GM18868 (cell line): ENCODE measurements around the gene PTEN.
"Not testable (repeated sequence)": the region's sequence is repeated elsewhere in the genome, so short reads cannot be mapped to it uniquely, and the experiment has no call there.

Source experiments
- ATAC-seq: cut with Tn5 transposase; IDR thresholded peaks from one replicate; pipeline ENCODE4 v1.9.1; 2021; ENCODE audit warnings: mild to moderate bottlenecking, moderate library complexity; ENCODE audit not compliant: unreplicated experiment

Gene PTEN

GRCh38 chr10:87868277-87868676 is 4.9 kb downstream of the PTEN start:
- no peak for ATAC-seq

- ATAC-seq: not testable (repeated sequence)
Measured at GRCh38 chr10:87869139-87869538, 5.7 kb downstream of the PTEN start.

GRCh38 chr10:87869773-87870551 is 6.5 kb downstream of the PTEN start:
- ATAC-seq: no peak

- no peak for ATAC-seq
Measured at GRCh38 chr10:87872828-87873227, 9.4 kb downstream of the PTEN start.

GRCh38 chr10:87873656-87874055 is 10.2 kb downstream of the PTEN start:
- no peak for ATAC-seq

GRCh38 chr10:87875929-87876571 is 12.6 kb downstream of the PTEN start:
- ATAC-seq: no peak

- ATAC-seq: no peak
Measured at GRCh38 chr10:87878664-87879459, 15.4 kb downstream of the PTEN start.

GRCh38 chr10:87880336-87880735 is 16.9 kb downstream of the PTEN start:
- ATAC-seq: no peak

- ATAC-seq: not testable (repeated sequence)
Measured at GRCh38 chr10:87881373-87882059, 18.1 kb downstream of the PTEN start.

GRCh38 chr10:87882555-87883294 is 19.3 kb downstream of the PTEN start:
- ATAC-seq: no peak

GRCh38 chr10:87886635-87887034 is 23.2 kb downstream of the PTEN start:
- ATAC-seq: no peak

- no peak for ATAC-seq
Measured at GRCh38 chr10:87887146-87887545, 23.7 kb downstream of the PTEN start.

GRCh38 chr10:87887548-87888289 is 24.3 kb downstream of the PTEN start:
- no peak for ATAC-seq

GRCh38 chr10:87895430-87895829 is 32.0 kb downstream of the PTEN start:
- ATAC-seq: no peak

- ATAC-seq: no peak
Measured at GRCh38 chr10:87896216-87896615, 32.8 kb downstream of the PTEN start.

GRCh38 chr10:87897957-87898356 is 34.5 kb downstream of the PTEN start:
- not testable (repeated sequence) for ATAC-seq

GRCh38 chr10:87903396-87903795 is 40.0 kb downstream of the PTEN start:
- ATAC-seq: not testable (repeated sequence)

- no peak for ATAC-seq
Measured at GRCh38 chr10:87913156-87913921, 49.9 kb downstream of the PTEN start.

- ATAC-seq: no peak
Measured at GRCh38 chr10:87915406-87915805, 52.0 kb downstream of the PTEN start.
